Measurements from ENCODE around the gene PRIM1. TPM values are rescaled to one million over a fixed set of nuclear protein-coding genes. Genes with fewer than 3 reads are reported as not detected.
"Not testable (repeated sequence)": the region's sequence is repeated elsewhere in the genome, so short reads cannot be mapped to it uniquely, and the experiment has no call there.

PRIM1 gene
- 10 to 100 TPM; 10.1 to 23.0 (median 11.4) TPM for total RNA-seq
- polyA plus RNA-seq: 10 to 100 TPM in 1 of 3 donors, 1 to 10 TPM in 2; 5.2 to 10.0 (median 8.1) TPM
- long read RNA-seq, donor 1, transcript PRIM1-201 (13 exons, 1,393 nt): major isoform, 7 of 7 reads
- long read RNA-seq, donor 1, partial matches to known transcripts: 0 of 7 reads
- long read RNA-seq, donor 1, other reads (novel, unspliced or antisense): 0 of 7 reads
- long read RNA-seq, donor 2, partial matches to known transcripts: 0 of 3 reads
- long read RNA-seq, donor 2, other reads (novel, unspliced or antisense): 0 of 3 reads

DNA sequence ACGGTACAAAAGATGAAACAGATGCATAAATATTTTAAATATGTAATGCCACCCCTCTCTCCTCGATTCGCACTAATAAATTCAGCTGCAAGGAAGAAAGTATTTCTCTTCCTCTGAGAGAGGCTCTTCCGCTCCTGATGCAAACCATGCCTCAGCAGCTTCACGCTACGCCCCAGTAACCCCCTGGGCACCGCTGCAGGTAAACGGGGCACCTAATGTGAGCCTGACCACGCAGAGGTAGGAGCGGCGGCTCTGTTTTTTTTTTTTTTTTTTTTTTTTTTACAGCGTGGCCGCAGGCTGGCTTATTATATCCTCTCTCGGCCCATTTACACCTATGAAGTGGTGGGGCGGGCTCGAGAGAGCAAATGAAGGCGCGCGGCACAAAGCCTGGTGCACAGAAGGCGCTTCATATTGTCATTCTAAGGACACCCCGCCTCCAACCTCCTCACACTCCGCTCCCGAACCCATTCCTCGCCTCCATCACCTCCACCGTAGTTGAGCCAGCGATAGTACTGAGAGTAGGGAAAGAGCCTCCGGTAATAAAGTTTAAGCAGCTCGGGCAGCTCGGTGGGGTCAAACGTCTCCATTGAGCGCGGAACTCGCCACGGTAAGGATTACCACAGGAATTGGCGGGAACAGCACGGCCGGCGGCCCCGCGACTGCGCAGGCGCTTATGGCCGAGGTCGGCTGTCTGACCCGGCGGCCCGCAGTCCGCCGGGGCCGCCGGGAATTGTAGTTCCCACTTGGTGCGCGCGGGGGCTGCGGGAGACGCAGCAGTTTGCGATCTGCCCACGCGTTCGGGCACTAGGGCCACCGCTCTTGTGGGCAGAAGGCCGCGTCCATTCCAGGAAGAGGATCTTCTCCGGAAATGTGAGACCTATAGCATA lies at the start of gene PRIM1:
Gene PRIM1 (minus strand): TSS at position 612 of the 887 bp plus-strand sequence. CDS start 25 bp downstream, at position 587.
- peak; percentile 94 for DNase-seq
- no peaks in the 10 kb centered on the region for H3K27me3 ChIP-seq (replicated peaks in 1 of 7)
- H3K4me3 ChIP-seq: peak within 1 kb of the TSS; percentile 60 to 98 (median 89)
- H3K27ac ChIP-seq: peak within 1 kb of the TSS; percentile 54 to 90 (median 84)
- intact Hi-C loops (cut with DNase I; ENCODE audit: low total_unique reads): loop anchor here (10.0 kb wide), 1 partner anchor 313 kb away; no protein-coding TSS in a partner anchor
- TF ChIP-seq POLR2AphosphoS5 (IDR thresholded peaks at IDR 0.05): peak; percentile 82 to 85 (median 84)
- TF ChIP-seq POLR2A (IDR thresholded peaks at IDR 0.05): no peak
- TF ChIP-seq, protein P1, sequence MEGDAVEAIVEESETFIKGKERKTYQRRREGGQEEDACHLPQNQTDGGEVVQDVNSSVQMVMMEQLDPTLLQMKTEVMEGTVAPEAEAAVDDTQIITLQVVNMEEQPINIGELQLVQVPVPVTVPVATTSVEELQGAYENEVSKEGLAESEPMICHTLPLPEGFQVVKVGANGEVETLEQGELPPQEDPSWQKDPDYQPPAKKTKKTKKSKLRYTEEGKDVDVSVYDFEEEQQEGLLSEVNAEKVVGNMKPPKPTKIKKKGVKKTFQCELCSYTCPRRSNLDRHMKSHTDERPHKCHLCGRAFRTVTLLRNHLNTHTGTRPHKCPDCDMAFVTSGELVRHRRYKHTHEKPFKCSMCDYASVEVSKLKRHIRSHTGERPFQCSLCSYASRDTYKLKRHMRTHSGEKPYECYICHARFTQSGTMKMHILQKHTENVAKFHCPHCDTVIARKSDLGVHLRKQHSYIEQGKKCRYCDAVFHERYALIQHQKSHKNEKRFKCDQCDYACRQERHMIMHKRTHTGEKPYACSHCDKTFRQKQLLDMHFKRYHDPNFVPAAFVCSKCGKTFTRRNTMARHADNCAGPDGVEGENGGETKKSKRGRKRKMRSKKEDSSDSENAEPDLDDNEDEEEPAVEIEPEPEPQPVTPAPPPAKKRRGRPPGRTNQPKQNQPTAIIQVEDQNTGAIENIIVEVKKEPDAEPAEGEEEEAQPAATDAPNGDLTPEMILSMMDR (IDR thresholded peaks at IDR 0.05 in 8 of 11, conservative IDR thresholded peaks at IDR 0.05 in 3 of 11): peak in 6 of 11 experiments; percentile 26 to 43 (median 39)
- H3K9me3 ChIP-seq: no peaks in the 10 kb centered on the region
- peaks cover 0 to 28% (median 5%) of the 10 kb centered on the region in 6 donors for H3K36me3 ChIP-seq
- H3K4me1 ChIP-seq: peaks cover 21 to 59% (median 36%) of the 10 kb centered on the region in 6 donors
- 0 to 1% (median 0%) methylated on average over 44 to 64 of the region's 64 CpGs for WGBS, 5 donors

DNA sequence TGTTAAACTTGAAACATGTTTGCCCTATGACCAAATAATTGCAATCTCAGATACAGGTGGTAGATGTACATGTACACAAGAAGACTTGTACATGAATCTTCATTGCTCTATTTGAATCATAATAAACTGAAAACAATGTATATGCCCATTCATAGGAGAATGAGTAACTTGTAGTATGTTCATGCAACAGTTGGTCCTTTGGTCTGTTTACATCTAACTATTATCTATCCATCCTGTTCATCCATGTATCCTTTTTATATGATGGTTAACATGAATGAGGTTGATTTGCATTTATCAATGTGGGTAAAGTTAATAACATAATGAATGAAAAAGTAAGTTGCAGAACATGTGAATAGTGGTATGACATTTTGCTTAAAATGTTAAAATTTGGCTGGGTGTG lies 48.1 kb upstream of the PRIM1 start:
- TF ChIP-seq POLR2A (IDR thresholded peaks at IDR 0.05) (no peak), POLR2AphosphoS5 (IDR thresholded peaks at IDR 0.05) (no peak)
- TF ChIP-seq, protein P1 (IDR thresholded peaks at IDR 0.05 in 8 of 11, conservative IDR thresholded peaks at IDR 0.05 in 3 of 11): no peak
- no peak overlapping the region for H3K27ac ChIP-seq
- no peaks in the 10 kb centered on the region for H3K36me3 ChIP-seq
- intact Hi-C loops (cut with DNase I; ENCODE audit: low total_unique reads): no loop called here
- H3K27me3 ChIP-seq (replicated peaks in 1 of 7): no peaks in the 10 kb centered on the region
- no peaks in the 10 kb centered on the region for H3K9me3 ChIP-seq
- H3K4me3 ChIP-seq: no peak overlapping the region
- peaks cover 0 to 5% (median 0%) of the 10 kb centered on the region in 6 donors for H3K4me1 ChIP-seq
- DNase-seq: no peak

DNA sequence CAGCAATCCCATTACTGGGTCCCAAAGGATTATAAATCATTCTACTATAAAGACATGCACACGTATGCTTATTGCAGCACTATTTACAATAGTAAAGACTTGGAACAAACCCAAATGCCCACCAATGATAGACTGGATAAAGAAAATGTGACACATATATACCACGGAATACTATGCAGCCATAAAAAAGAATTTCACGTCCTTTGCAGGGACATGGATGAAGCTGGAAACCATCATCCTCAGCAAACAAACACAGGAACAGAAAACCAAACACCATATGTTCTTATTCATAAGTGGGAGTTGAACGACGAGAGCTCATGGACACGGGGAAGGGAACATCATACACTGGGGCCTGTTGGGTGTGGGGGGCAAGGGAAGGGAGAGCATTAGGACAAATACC lies 47.2 kb upstream of the PRIM1 start:
- H3K4me3 ChIP-seq, H3K27ac ChIP-seq: not testable (repeated sequence)
- 90 to 92% (median 91%) methylated on average over 6 of the region's 6 CpGs for WGBS, 5 donors

DNA sequence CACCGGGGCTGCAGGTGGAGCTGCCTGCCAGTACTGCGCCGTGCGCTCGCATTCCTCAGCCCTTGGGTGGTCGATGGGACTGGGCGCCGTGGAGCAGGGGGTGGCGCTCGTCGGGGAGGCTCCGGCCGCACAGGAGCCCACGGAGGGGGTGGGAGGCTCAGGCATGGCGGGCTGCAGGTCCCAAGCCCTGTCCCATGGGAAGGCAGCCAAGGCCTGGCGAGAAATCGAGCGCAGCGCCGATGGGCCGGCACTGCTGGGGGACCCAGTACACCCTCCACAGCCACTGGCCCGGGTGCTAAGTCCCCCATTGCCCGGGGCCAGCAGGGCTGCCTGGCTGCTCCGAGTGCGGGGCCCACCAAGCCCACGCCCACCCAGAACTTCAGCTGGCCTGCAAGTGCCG lies 43.7 kb upstream of the PRIM1 start:
- H3K4me3 ChIP-seq; DNase-seq; H3K27me3 ChIP-seq (replicated peaks in 1 of 7); H3K4me1 ChIP-seq; intact Hi-C loops (cut with DNase I; ENCODE audit: low total_unique reads); H3K27ac ChIP-seq; H3K9me3 ChIP-seq; H3K36me3 ChIP-seq: not testable (repeated sequence)
- WGBS, 5 donors: 93 to 97% (median 96%) methylated on average over 18 to 27 of the region's 27 CpGs

More for the DNA sequence above, 47.2 kb upstream of the PRIM1 start:
- H3K36me3 ChIP-seq; H3K9me3 ChIP-seq; intact Hi-C loops (cut with DNase I; ENCODE audit: low total_unique reads); H3K27me3 ChIP-seq (replicated peaks in 1 of 7); DNase-seq; H3K4me1 ChIP-seq: not testable (repeated sequence)

DNA sequence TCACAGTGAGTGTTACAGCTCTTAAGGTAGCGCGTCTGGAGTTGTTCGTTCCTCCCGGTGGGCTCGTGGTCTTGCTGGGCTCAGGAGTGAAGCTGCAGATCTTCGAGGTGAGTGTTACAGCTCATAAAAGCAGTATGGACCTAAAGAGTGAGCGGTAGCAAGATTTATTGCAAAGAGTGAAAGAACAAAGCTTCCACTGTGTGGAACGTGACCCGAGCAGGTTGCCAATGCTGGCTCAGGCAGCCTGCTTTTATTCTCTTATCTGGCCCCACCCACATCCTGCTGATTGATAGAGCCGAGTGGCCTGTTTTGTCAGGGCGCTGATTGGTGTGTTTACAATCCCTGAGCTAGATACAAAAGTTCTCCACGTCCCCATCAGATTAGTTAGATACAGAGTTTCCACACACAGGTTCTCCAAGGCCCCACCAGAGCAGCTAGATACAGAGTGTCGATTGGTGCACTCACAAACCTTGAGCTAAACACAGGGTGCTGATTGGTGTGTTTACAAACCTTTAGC lies 43.0 kb upstream of the PRIM1 start:
- H3K4me3 ChIP-seq; DNase-seq; H3K36me3 ChIP-seq; intact Hi-C loops (cut with DNase I; ENCODE audit: low total_unique reads); H3K9me3 ChIP-seq; H3K4me1 ChIP-seq; H3K27ac ChIP-seq; H3K27me3 ChIP-seq (replicated peaks in 1 of 7): not testable (repeated sequence)
- WGBS, 5 donors: 67 to 83% (median 79%) methylated on average over 10 to 12 of the region's 13 CpGs

DNA sequence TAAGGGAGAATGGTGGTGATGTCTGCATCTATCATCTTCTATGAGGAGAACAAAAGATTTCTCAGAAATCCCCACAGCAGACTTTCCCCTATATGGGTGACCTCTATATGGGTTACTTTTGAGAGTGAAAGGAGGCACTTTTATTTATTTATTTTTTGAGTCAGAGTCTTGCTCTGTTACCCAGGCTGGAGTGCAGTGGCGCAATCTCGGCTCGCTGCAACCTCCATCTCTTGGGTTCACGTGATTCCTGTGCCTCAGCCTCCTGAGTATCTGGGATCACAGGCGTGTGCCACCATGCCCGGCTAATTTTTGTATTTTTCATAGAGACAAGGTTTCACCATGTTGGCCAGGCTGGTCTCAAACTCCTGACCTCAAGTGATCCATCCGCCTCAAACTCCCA lies 41.0 kb upstream of the PRIM1 start:
- DNase-seq; H3K27ac ChIP-seq; H3K36me3 ChIP-seq; H3K4me1 ChIP-seq; H3K4me3 ChIP-seq; H3K9me3 ChIP-seq; intact Hi-C loops (cut with DNase I; ENCODE audit: low total_unique reads); H3K27me3 ChIP-seq (replicated peaks in 1 of 7): not testable (repeated sequence)
- WGBS, 5 donors: 90 to 97% (median 94%) methylated on average over 7 of the region's 7 CpGs

Measured in spleen (tissue), 13 donors.